HL-60 (cell line): Measurements from ENCODE around the gene ST6GALNAC3.

ENCODE experiments used
- CTCF ChIP-seq: IDR thresholded peaks from one replicate; pipeline ENCODE4 v1.5.1; 2011; ENCODE audit warnings: low read length, control low read depth, inconsistent platforms; ENCODE audit not compliant: insufficient read depth
- GABPA ChIP-seq: IDR thresholded peaks from 2 replicates; pipeline ENCODE4 v1.6.1; 2012; ENCODE audit warnings: low read depth
- POLR2AphosphoS5 ChIP-seq: IDR thresholded peaks from 2 replicates; pipeline ENCODE4 v1.6.1; 2012; ENCODE audit warnings: low read depth
- REST ChIP-seq: IDR thresholded peaks from 2 replicates; pipeline ENCODE4 v1.6.1; 2012; ENCODE audit warnings: low read depth; ENCODE audit not compliant: insufficient replicate concordance
- SPI1 ChIP-seq: IDR thresholded peaks from 2 replicates; pipeline ENCODE4 v1.6.1; 2012; ENCODE audit warnings: low read depth, mild to moderate bottlenecking, borderline replicate concordance

GRCh38 chr1:76086109-76086508 lies 11.6 kb downstream of the ST6GALNAC3 start:
- TF ChIP-seq POLR2AphosphoS5, result no peak
- no peak for TF ChIP-seq CTCF
- TF ChIP-seq REST, result no peak
- no peak for TF ChIP-seq GABPA
- no peak for TF ChIP-seq SPI1
